Astrocyte (in vitro differentiated cells and primary cell): ENCODE results near the gene BTBD8. TPM values are rescaled to one million over a fixed set of nuclear protein-coding genes. Genes with fewer than 3 reads are reported as not detected.

Experiments used
- DNase-seq: peaks from one replicate; pipeline ENCODE4 v3.0.0-alpha.2; 2010; ENCODE audit warnings: low read depth
- FAIRE-seq: peaks from 2 replicates; lab custom pipeline; 2011; peaks lifted over from hg19 to GRCh38; lab: Jason Lieb, UNC
- H2AFZ ChIP-seq: 2 replicates; pipeline ENCODE4 v1.6.0; 2012; ENCODE audit warnings: low read depth, low read length, inconsistent platforms
- H3K27ac ChIP-seq: 2 replicates; pipeline ENCODE4 v1.5.1; 2011; ENCODE audit warnings: low read depth, low read length, inconsistent platforms
- H3K27me3 ChIP-seq: 2 replicates; pipeline ENCODE4 v1.6.0; 2011; ENCODE audit warnings: low read length, inconsistent platforms; ENCODE audit not compliant: insufficient read depth
- H3K36me3 ChIP-seq: 2 replicates; pipeline ENCODE4 v1.5.1; 2011; ENCODE audit warnings: low read length, inconsistent platforms; ENCODE audit not compliant: insufficient read depth
- H3K4me1 ChIP-seq: 2 replicates; pipeline ENCODE4 v1.5.1; 2011; ENCODE audit warnings: low read length, inconsistent platforms; ENCODE audit not compliant: insufficient read depth
- H3K4me2 ChIP-seq: 2 replicates; pipeline ENCODE4 v1.6.0; 2012; ENCODE audit warnings: low read length, inconsistent platforms
- H3K4me3 ChIP-seq: 2 replicates; pipeline ENCODE4 v1.5.1; 2011; ENCODE audit warnings: low read depth, mild to moderate bottlenecking, low read length, inconsistent platforms; ENCODE audit not compliant: insufficient read depth
- H3K79me2 ChIP-seq: 2 replicates; pipeline ENCODE4 v1.6.0; 2012; ENCODE audit warnings: mild to moderate bottlenecking, low read length, inconsistent platforms; ENCODE audit not compliant: insufficient read depth
- H3K9ac ChIP-seq: 2 replicates; pipeline ENCODE4 v1.6.0; 2012; ENCODE audit warnings: mild to moderate bottlenecking, low read length, inconsistent platforms
- H3K9me3 ChIP-seq: 2 replicates; pipeline ENCODE4 v1.5.1; 2012; ENCODE audit warnings: low read depth, mild to moderate bottlenecking, low read length, inconsistent platforms; ENCODE audit not compliant: insufficient read depth
- H4K20me1 ChIP-seq: 2 replicates; pipeline ENCODE4 v1.6.0; 2012; ENCODE audit warnings: low read length, inconsistent platforms; ENCODE audit not compliant: insufficient read depth
- H3K27ac Mint-ChIP-seq: one replicate; pipeline ENCODE4 v1.8.0; 2021; ENCODE audit warnings: mild to moderate bottlenecking, mixed read lengths; ENCODE audit not compliant: unreplicated experiment
- H3K27me3 Mint-ChIP-seq: one replicate; pipeline ENCODE4 v1.8.0; 2021; ENCODE audit warnings: low read depth, mixed read lengths; ENCODE audit not compliant: unreplicated experiment
- H3K36me3 Mint-ChIP-seq: one replicate; pipeline ENCODE4 v1.8.0; 2021; ENCODE audit warnings: low read depth, mixed read lengths; ENCODE audit not compliant: unreplicated experiment
- H3K4me1 Mint-ChIP-seq: one replicate; pipeline ENCODE4 v1.8.0; 2021; ENCODE audit warnings: low read depth, mixed read lengths; ENCODE audit not compliant: unreplicated experiment
- H3K4me3 Mint-ChIP-seq: one replicate; pipeline ENCODE4 v1.8.0; 2021; ENCODE audit warnings: mild to moderate bottlenecking, moderate library complexity, mixed read lengths; ENCODE audit not compliant: unreplicated experiment
- H3K9me3 Mint-ChIP-seq: one replicate; pipeline ENCODE4 v1.8.0; 2021; ENCODE audit warnings: mild to moderate bottlenecking, mixed read lengths; ENCODE audit not compliant: unreplicated experiment
- CTCF ChIP-seq: IDR thresholded peaks from 2 replicates; pipeline ENCODE4 v1.5.1; 2011; ENCODE audit warnings: low read depth, mild to moderate bottlenecking, inconsistent platforms, low read length, moderate library complexity; ENCODE audit not compliant: insufficient read depth
- EZH2 ChIP-seq: IDR thresholded peaks from 2 replicates; pipeline ENCODE4 v1.6.1; 2012; ENCODE audit warnings: mild to moderate bottlenecking, low read length, inconsistent platforms; ENCODE audit not compliant: insufficient read depth
- total RNA-seq: library from RNA; stranded (reverse); gene quantifications from 2 replicates; pipeline ENCODE4 v1.2.1, GENCODE V29; 2021

The BTBD8 gene
- total RNA-seq, 1 donor from 2014 or later = 1.8 TPM

- no peak overlapping the region for H3K9ac ChIP-seq
- H3K79me2 ChIP-seq = no peaks in the 10 kb centered on the region
- H3K27ac ChIP-seq = no peak overlapping the region
- no peaks in the 10 kb centered on the region for H3K36me3 ChIP-seq
- H4K20me1 ChIP-seq = no peaks in the 10 kb centered on the region
- no peaks in the 10 kb centered on the region for H3K27me3 ChIP-seq
- H3K4me2 ChIP-seq = no peak overlapping the region
- H3K36me3 Mint-ChIP-seq = peaks cover 2% of the 10 kb centered on the region
- no peaks in the 10 kb centered on the region for H3K4me1 Mint-ChIP-seq
- H3K4me3 Mint-ChIP-seq = no peak overlapping the region
- no peaks in the 10 kb centered on the region for H3K27me3 Mint-ChIP-seq
- DNase-seq (no peak), FAIRE-seq (no peak)
- no peak overlapping the region for H3K4me3 ChIP-seq
- H3K9me3 ChIP-seq = no peaks in the 10 kb centered on the region
- H3K9me3 Mint-ChIP-seq = no peaks in the 10 kb centered on the region
- TF ChIP-seq EZH2 = no peak
- no peak for TF ChIP-seq CTCF
- H3K4me1 ChIP-seq = no peaks in the 10 kb centered on the region
- H3K27ac Mint-ChIP-seq = no peak overlapping the region
- H2AFZ ChIP-seq = no peak overlapping the region
Measured at GRCh38 chr1:92094090-92094489, 13.9 kb downstream of the BTBD8 start.

GRCh38 chr1:92094595-92094994 lies 14.4 kb downstream of the BTBD8 start:
- Mint-ChIP-seq H3K4me3 (no peak overlapping the region), H3K9me3 (no peaks in the 10 kb centered on the region), H3K4me1 (no peaks in the 10 kb centered on the region), H3K27ac (no peak overlapping the region), H3K27me3 (no peaks in the 10 kb centered on the region), H3K36me3 (peaks cover 2% of the 10 kb centered on the region)
- H3K27ac ChIP-seq = no peak overlapping the region
- H3K9ac ChIP-seq = no peak overlapping the region
- no peak for DNase-seq
- H3K4me3 ChIP-seq = no peak overlapping the region
- H3K27me3 ChIP-seq = no peaks in the 10 kb centered on the region
- H3K79me2 ChIP-seq = no peaks in the 10 kb centered on the region
- H3K36me3 ChIP-seq = no peaks in the 10 kb centered on the region
- no peaks in the 10 kb centered on the region for H4K20me1 ChIP-seq
- H3K4me1 ChIP-seq = no peaks in the 10 kb centered on the region
- no peak overlapping the region for H3K4me2 ChIP-seq
- H2AFZ ChIP-seq = no peak overlapping the region
- FAIRE-seq = no peak
- no peak for TF ChIP-seq EZH2
- no peak for TF ChIP-seq CTCF
- no peaks in the 10 kb centered on the region for H3K9me3 ChIP-seq

GRCh38 chr1:92095874-92096273 lies 15.7 kb downstream of the BTBD8 start:
- Histone ChIP-seq H3K79me2 (no peaks in the 10 kb centered on the region), H3K9me3 (no peaks in the 10 kb centered on the region), H3K4me3 (no peak overlapping the region), H2AFZ (no peak overlapping the region), H3K4me1 (no peaks in the 10 kb centered on the region), H3K4me2 (no peak overlapping the region), H3K27ac (no peak overlapping the region), H3K27me3 (no peaks in the 10 kb centered on the region), H4K20me1 (no peaks in the 10 kb centered on the region), H3K9ac (no peak overlapping the region), H3K36me3 (no peaks in the 10 kb centered on the region)
- Mint-ChIP-seq H3K27ac (no peak overlapping the region), H3K4me3 (no peak overlapping the region), H3K4me1 (no peaks in the 10 kb centered on the region), H3K9me3 (no peaks in the 10 kb centered on the region), H3K36me3 (peaks cover 1% of the 10 kb centered on the region), H3K27me3 (no peaks in the 10 kb centered on the region)
- FAIRE-seq (no peak), DNase-seq (no peak)
- TF ChIP-seq CTCF = no peak
